HCT116 (cell line): ENCODE results near the gene NRN1. TPM values are rescaled to one million over a fixed set of nuclear protein-coding genes. Genes with fewer than 3 reads are reported as not detected.

ENCODE experiments used
- ATAC-seq: fragments of 200-7000 bp; cut with Tn5 transposase; 2 replicates; pipeline ENCODE4 v1.9.1; 2020; ENCODE audit warnings: mild to moderate bottlenecking, moderate library complexity
- BruUV-seq: library from RNA; stranded (reverse); fragments of 400-500 nt; replicated peaks from 2 replicates; lab custom pipeline; 2021; lab: Mats Ljungman, UMichigan
- CTCF ChIA-PET: fragments of 300-600 bp; sonication (Branson Sonifier 250); formaldehyde crosslinking; loops from one replicate; lab custom pipeline; 2021; ENCODE audit warnings: antibody characterized with exemption; lab: Charles Lee
- POLR2A ChIA-PET: fragments of 300-600, 350-600 bp; sonication (Branson Sonifier 250); formaldehyde crosslinking; loops from one replicate; lab custom pipeline; 2021; ENCODE audit warnings: antibody characterized with exemption; lab: Charles Lee
- RAD21 ChIA-PET, 2 experiments: fragments of 300-600 bp; sonication (Branson Sonifier 250); formaldehyde crosslinking; loops; one replicate each; lab custom pipeline; 2023; ENCODE audit warnings: low total read pairs in 2 of 2; ENCODE audit not compliant: uncharacterized antibody in 2 of 2, unreplicated experiment in 2 of 2, low non-redundant PET in 1 of 2; lab: Charles Lee
- DNase-seq: peaks from one replicate; pipeline ENCODE4 v3.0.0-alpha.2; 2010; ENCODE audit warnings: low read depth, low spot score
- H2AFZ ChIP-seq: fragments of 200-600 bp; shearing (Covaris generic), sonication (generic); 2 replicates; pipeline ENCODE4 v1.6.1; 2017; ENCODE audit warnings: low read depth, mixed run types, mixed read lengths, antibody characterized with exemption, low read length; ENCODE audit not compliant: poor library complexity, severe bottlenecking
- H3K27ac ChIP-seq: 2 replicates; pipeline ENCODE4 v1.5.1; 2012; ENCODE audit warnings: low read depth, low read length
- H3K27me3 ChIP-seq: fragments of 200-600 bp; sonication (generic); 2 replicates; pipeline ENCODE4 v1.6.1; 2016; ENCODE audit warnings: mixed run types, low read length, mixed read lengths; ENCODE audit not compliant: insufficient read depth
- H3K36me3 ChIP-seq, 2 experiments: fragments of 200-500 bp in 1 of 2; fragments of 200-600 bp in 1 of 2; sonication (Bioruptor generic) in 1 of 2; sonication (generic) in 1 of 2; 2 replicates each; pipeline versions ENCODE4 v1.5.1 to v1.6.1; 2014 to 2016; ENCODE audit warnings: low read length in 2 of 2, inconsistent platforms in 1 of 2, mixed read lengths in 1 of 2, mixed run types in 1 of 2; ENCODE audit not compliant: insufficient read depth in 2 of 2, control insufficient read depth in 1 of 2
- H3K4me1 ChIP-seq, 2 experiments: fragments of 200-600 bp in 1 of 2; sonication (generic) in 1 of 2; 2 replicates each; pipeline versions ENCODE4 v1.5.1 to v1.6.1; 2012 to 2017; ENCODE audit warnings: low read length in 2 of 2, inconsistent platforms in 1 of 2, mild to moderate bottlenecking in 1 of 2, mixed read lengths in 1 of 2, mixed run types in 1 of 2, moderate library complexity in 1 of 2; ENCODE audit not compliant: insufficient read depth in 2 of 2, control insufficient read depth in 1 of 2
- H3K4me2 ChIP-seq: fragments of 200-600 bp; sonication (generic); 2 replicates; pipeline ENCODE4 v1.6.1; 2017; ENCODE audit warnings: mixed run types, low read length, mixed read lengths
- H3K4me3 ChIP-seq, 2 experiments: fragments of 200-600 bp in 1 of 2; sonication (generic) in 1 of 2; replicated peaks in 1 of 2; 2 replicates each; pipeline ENCODE4 v1.5.1; 2011 to 2016; ENCODE audit warnings: low read length in 2 of 2, control low read depth in 1 of 2, low read depth in 1 of 2, mild to moderate bottlenecking in 1 of 2, mixed read lengths in 1 of 2, mixed run types in 1 of 2
- H3K79me2 ChIP-seq: fragments of 200-600 bp; sonication (generic); 2 replicates; pipeline ENCODE4 v1.6.1; 2017; ENCODE audit warnings: mild to moderate bottlenecking, mixed run types, low read length, moderate library complexity, mixed read lengths; ENCODE audit not compliant: insufficient read depth
- H3K9ac ChIP-seq: fragments of 200-600 bp; sonication (generic); 2 replicates; pipeline ENCODE4 v1.6.1; 2016; ENCODE audit warnings: low read length, mixed read lengths
- H3K9me2 ChIP-seq: fragments of 200-600 bp; sonication (generic), shearing (Covaris generic); 2 replicates; pipeline ENCODE4 v1.6.1; 2017; ENCODE audit warnings: mixed run types, mild to moderate bottlenecking, moderate library complexity; ENCODE audit not compliant: insufficient read depth
- H3K9me3 ChIP-seq, 2 experiments: fragments of 200-500 bp in 1 of 2; fragments of 200-600 bp in 1 of 2; sonication (Bioruptor generic) in 1 of 2; sonication (generic) in 1 of 2; 2 replicates each; pipeline ENCODE4 v1.6.1; 2014 to 2017; ENCODE audit warnings: low read length in 2 of 2, mixed read lengths in 2 of 2, inconsistent platforms in 1 of 2, low read depth in 1 of 2, mild to moderate bottlenecking in 1 of 2, mixed run types in 1 of 2, moderate library complexity in 1 of 2; ENCODE audit not compliant: control insufficient read depth in 1 of 2, insufficient read depth in 1 of 2
- H4K20me1 ChIP-seq: fragments of 200-600 bp; sonication (generic), shearing (Covaris generic); 2 replicates; pipeline ENCODE4 v1.6.1; 2017; ENCODE audit warnings: mixed run types, mild to moderate bottlenecking, moderate library complexity; ENCODE audit not compliant: insufficient read depth
- CBX3 ChIP-seq: IDR thresholded peaks from 2 replicates; pipeline ENCODE4 v1.6.1; 2012; ENCODE audit warnings: low read depth
- CEBPB ChIP-seq: IDR thresholded peaks from 2 replicates; pipeline ENCODE4 v1.6.1; 2012; ENCODE audit warnings: low read depth
- ELF1 ChIP-seq: IDR thresholded peaks from 2 replicates; pipeline ENCODE4 v1.6.1; 2012; ENCODE audit warnings: low read depth, borderline replicate concordance
- EZH2 ChIP-seq: fragments of 200-600 bp; sonication (generic); IDR thresholded peaks from 2 replicates; pipeline ENCODE4 v1.6.1; 2017; ENCODE audit warnings: antibody characterized with exemption, mixed run types
- EZH2phosphoT487 ChIP-seq: fragments of 200-600 bp; IDR thresholded peaks from 2 replicates; pipeline ENCODE4 v1.6.1; 2018; ENCODE audit warnings: antibody characterized with exemption, borderline replicate concordance
- POLR2A ChIP-seq: IDR thresholded peaks from 2 replicates; pipeline ENCODE4 v1.7.0; 2011; ENCODE audit warnings: borderline replicate concordance; ENCODE audit not compliant: insufficient read depth, insufficient read length; ENCODE audit errors: extremely low read depth
- SRF ChIP-seq: IDR thresholded peaks from 2 replicates; pipeline ENCODE4 v1.6.1; 2012; ENCODE audit warnings: low read depth
- YY1 ChIP-seq: IDR thresholded peaks from 2 replicates; pipeline ENCODE4 v1.6.1; 2011; ENCODE audit warnings: low read length, low read depth, moderate library complexity, mild to moderate bottlenecking; ENCODE audit not compliant: insufficient replicate concordance; ENCODE audit errors: extremely low read depth
- intact Hi-C: fragments of 100-400 bp; cut with micrococcal nuclease; formaldehyde crosslinking; loops from 2 replicates; pipeline ENCODE4 v1.10.0; 2022
- total RNA-seq: library from RNA; stranded (reverse); gene quantifications from one replicate; pipeline ENCODE4 v1.2.1, GENCODE V29; 2021; ENCODE audit not compliant: unreplicated experiment
- TF ChIP-seq, protein P1 (sequence below): IDR thresholded peaks from 2 replicates; pipeline ENCODE4 v1.6.1; 2012
- TF ChIP-seq, protein P2 (sequence below), 3 experiments: fragments of 200-600 bp in 1 of 3; sonication (generic) in 1 of 3; IDR thresholded peaks in 2 of 3; conservative IDR thresholded peaks in 1 of 3; 2 replicates each; pipeline ENCODE4 v1.5.1; 2012 to 2017; ENCODE audit warnings: low read depth in 2 of 3, low read length in 2 of 3, antibody characterized with exemption in 1 of 3, borderline replicate concordance in 1 of 3, control low read depth in 1 of 3, mild to moderate bottlenecking in 1 of 3, mixed read lengths in 1 of 3, mixed run types in 1 of 3, moderate library complexity in 1 of 3; ENCODE audit not compliant: insufficient read depth in 1 of 3
- TF ChIP-seq, protein P3 (sequence below): IDR thresholded peaks from 2 replicates; pipeline ENCODE4 v1.6.1; 2012

Gene NRN1
- total RNA-seq, 1 experiment from 2014 or later, result not detected

DNA sequence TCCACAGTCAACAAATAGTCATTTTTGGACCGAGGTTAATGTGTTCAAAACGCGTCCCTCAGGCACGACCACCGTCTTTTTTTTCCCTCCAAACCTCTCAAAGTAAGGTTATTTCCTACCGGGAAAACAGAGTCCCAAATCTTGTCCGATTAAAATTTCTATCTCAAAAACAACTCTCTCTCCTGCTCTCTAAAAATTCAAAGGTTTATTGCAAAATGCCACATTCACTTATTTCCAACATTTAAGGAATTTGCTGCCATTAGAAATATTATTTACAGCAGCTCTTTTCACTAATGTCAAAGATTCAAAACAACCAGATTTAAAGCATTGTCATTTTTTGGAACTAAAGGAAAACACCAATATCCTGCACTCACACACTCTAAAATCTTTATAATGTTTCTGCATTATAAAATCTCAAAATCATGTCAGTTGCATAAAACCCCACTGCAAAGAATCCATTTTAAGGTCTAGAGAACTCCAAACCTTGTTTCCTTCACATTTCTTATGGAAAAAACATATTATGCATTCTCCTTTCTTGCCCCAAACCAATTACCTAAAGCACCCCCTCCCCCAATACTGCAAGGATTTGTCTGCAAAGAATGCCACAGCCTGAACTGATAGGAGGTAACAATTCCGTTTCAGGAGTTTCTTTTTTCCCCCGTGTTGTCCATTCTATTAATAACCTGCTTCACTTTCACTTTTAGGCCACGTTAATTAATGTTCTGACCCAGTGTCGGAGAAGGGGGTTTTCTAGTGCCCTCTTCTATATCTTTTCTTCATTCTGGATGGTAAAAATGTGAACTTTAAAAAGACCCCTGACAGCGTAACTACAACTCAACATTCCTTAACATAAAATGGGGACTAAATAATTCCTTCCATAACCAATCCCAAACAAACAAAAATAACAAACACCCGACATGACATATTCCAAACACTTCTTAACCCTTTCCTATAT is 1.4 kb downstream of the NRN1 start:
- TF ChIP-seq CEBPB, result no peak
- TF ChIP-seq CBX3, result no peak
- no peak for TF ChIP-seq EZH2phosphoT487
- no peak for TF ChIP-seq YY1
- TF ChIP-seq, protein P1, sequence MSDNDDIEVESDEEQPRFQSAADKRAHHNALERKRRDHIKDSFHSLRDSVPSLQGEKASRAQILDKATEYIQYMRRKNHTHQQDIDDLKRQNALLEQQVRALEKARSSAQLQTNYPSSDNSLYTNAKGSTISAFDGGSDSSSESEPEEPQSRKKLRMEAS, result no peak
- TF ChIP-seq POLR2A, result no peak
- TF ChIP-seq EZH2, result no peak
- TF ChIP-seq, protein P2, sequence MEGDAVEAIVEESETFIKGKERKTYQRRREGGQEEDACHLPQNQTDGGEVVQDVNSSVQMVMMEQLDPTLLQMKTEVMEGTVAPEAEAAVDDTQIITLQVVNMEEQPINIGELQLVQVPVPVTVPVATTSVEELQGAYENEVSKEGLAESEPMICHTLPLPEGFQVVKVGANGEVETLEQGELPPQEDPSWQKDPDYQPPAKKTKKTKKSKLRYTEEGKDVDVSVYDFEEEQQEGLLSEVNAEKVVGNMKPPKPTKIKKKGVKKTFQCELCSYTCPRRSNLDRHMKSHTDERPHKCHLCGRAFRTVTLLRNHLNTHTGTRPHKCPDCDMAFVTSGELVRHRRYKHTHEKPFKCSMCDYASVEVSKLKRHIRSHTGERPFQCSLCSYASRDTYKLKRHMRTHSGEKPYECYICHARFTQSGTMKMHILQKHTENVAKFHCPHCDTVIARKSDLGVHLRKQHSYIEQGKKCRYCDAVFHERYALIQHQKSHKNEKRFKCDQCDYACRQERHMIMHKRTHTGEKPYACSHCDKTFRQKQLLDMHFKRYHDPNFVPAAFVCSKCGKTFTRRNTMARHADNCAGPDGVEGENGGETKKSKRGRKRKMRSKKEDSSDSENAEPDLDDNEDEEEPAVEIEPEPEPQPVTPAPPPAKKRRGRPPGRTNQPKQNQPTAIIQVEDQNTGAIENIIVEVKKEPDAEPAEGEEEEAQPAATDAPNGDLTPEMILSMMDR (IDR thresholded peaks at IDR 0.05 in 2 of 3, conservative IDR thresholded peaks at IDR 0.05 in 1 of 3; ENCODE audit: borderline replicate concordance in 1 of 3, insufficient read depth in 1 of 3, low read depth in 2 of 3, low read length in 2 of 3), result no peak
- TF ChIP-seq, protein P3, sequence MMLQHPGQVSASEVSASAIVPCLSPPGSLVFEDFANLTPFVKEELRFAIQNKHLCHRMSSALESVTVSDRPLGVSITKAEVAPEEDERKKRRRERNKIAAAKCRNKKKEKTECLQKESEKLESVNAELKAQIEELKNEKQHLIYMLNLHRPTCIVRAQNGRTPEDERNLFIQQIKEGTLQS, result no peak
- no peak for TF ChIP-seq SRF
- no peak for TF ChIP-seq ELF1
- H3K9me3 ChIP-seq, result no peaks in the 10 kb centered on the region
- BruUV-seq, result no TSS peak
- H2AFZ ChIP-seq, result no peak overlapping the region
- H3K9ac ChIP-seq, result no peak overlapping the region
- H3K9me2 ChIP-seq, result no peaks in the 10 kb centered on the region
- H4K20me1 ChIP-seq, result no peaks in the 10 kb centered on the region
- CTCF ChIA-PET, result no interaction called here
- ATAC-seq (no peak), DNase-seq (no peak)
- H3K79me2 ChIP-seq, result no peaks in the 10 kb centered on the region
- intact Hi-C loops, result no loop called here
- H3K27ac ChIP-seq, result no peak overlapping the region
- H3K4me2 ChIP-seq, result no peak overlapping the region
- POLR2A ChIA-PET, result no interaction called here
- no peaks in the 10 kb centered on the region for H3K36me3 ChIP-seq
- H3K4me3 ChIP-seq, result no peak overlapping the region
- peaks cover 5 to 15% of the 10 kb centered on the region in 2 experiments; a peak in 2 of 4 replicates for H3K4me1 ChIP-seq
- H3K27me3 ChIP-seq, result peaks cover 13% of the 10 kb centered on the region; the same call in 1 of the 2 replicates
- RAD21 ChIA-PET, result no interaction called here
